ENCODE measurements around the gene AKT2.

AKT2 gene

GRCh38 chr19:40216013-40216776 is 69.0 kb downstream of the AKT2 start:
- no peak for DNase-seq

GRCh38 chr19:40214936-40215335 is 70.2 kb downstream of the AKT2 start:
- DNase-seq: no peak

GRCh38 chr19:40213882-40214570 is 71.1 kb downstream of the AKT2 start:
- no peak for DNase-seq

- DNase-seq: no peak
These were observed 71.8 kb downstream of the AKT2 start for GRCh38 chr19:40213251-40213829.

- DNase-seq: no peak
These were observed 74.3 kb downstream of the AKT2 start for GRCh38 chr19:40210889-40211288.

DNA sequence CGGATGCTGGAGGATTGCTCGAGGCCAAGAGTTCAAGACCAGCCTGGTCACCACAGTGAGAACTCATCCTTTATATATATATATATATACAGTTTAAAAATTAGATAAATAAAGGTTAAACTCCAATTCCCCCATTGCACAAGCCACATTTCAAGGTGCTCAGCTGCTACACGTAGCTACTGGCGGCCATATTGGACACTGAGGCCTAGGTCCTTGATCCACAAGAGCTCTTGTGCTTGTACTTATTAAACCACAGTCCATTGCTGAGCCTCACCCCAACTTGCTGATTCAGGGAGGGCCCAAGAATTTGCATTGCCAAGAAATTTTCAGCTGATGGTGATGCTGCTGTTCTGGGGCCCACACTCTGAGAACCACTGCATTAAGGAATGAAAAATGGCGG is 76.5 kb downstream of the AKT2 start:
- DNase-seq: no peak

GRCh38 chr19:40205760-40206159 is 79.4 kb downstream of the AKT2 start:
- DNase-seq: no peak

DNA sequence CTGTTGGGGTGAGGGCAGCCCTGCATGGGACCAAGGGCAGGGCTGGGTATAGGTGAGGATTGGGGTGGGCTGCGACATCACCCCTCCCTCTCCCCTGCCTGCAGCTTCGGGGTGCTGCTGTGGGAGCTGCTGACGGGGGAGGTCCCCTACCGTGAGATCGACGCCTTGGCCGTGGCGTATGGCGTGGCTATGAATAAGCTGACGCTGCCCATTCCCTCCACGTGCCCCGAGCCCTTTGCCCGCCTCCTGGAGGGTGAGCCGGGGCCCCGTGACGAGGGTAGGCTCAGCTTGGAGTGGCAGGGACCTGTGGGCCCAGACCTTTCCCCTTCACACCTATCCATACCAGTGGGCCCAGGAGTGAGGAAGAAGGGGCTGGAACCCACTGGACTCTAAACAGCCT is 80.8 kb downstream of the AKT2 start:
- no peak for DNase-seq

GRCh38 chr19:40200341-40201099 is 84.6 kb downstream of the AKT2 start:
- no peak for DNase-seq

DNA sequence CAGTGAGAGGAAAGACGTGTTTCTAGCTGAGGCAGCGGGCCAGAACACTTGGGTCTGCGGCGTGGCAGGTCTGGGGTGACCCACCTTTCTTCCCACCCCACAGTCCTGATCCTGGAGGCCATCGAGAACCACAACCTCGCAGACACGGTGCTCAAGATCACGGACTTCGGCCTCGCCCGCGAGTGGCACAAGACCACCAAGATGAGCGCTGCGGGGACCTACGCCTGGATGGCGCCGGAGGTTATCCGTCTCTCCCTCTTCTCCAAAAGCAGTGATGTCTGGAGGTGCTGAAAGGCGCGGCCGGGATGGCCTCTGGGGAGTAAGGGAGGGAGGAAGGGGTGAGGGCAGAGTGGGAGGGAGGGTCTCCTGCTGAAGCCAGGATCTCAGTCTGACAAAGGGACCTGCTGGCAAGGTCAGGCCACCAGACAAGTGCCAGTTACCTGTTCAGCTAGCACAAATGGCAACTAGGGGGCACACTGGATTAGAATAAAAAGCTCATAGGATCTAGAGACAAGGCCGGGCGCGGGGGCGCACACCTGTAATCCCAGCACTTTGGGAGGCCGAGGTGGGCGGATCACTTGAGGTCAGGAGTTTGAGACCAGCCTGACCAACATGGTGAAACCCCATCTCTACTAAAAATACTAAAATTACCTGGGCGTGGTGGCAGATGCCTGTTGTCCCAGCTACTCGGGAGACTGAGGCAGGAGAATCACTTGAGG is 86.7 kb downstream of the AKT2 start:
- no peak for DNase-seq

DNA sequence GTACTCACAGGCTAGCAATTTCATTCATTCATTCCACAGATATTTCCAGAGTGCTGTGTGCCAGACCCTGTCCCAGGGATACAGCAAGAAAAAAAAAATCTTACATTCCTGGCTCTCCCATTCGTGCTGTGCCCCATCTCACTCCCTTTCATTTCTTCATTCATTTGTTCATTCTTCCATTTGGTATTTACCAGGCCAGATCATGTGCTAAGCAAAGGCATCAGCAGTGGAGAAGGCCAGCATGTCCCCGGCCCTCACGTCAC is 91.6 kb downstream of the AKT2 start:
- no peak for DNase-seq

DNA sequence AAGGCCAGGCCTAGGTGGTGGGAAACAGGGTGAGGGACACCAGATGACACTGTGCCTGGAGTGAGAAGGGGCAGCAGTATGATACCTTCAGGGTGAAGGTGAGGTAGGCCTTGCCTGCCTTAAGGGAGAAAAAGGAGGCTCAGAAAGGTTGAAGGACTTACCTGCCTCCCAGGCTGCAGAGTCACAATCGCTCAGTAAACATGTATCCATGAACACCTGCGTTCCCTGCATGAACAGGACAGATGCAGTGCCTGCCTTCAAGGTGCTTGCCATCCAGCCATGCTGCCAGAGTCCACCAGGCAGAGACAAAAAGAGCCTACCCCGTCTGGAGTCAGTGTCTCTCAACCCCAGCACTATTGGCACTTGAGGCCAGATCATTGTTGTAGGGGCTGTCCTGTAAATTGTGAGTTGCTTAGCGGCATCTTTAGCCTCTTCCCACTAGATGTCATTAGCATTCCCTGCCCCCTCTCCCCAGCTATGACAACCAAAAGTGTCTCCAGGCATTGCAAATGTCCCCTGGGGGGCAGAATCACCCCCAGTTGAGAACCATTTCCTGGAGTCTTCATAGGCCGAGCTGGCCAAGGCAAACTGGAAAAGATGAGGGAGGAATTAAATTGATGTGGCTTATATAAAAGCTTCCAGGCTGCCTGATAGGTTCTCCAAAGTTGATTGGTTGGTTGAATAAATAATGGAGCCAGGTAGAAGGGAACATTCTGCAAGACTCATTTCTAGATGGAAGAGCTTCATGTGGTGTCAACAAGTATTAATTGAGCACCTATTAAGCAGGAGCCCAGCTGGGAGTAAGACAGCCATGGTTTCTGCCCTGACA is 92.2 kb downstream of the AKT2 start:
- no peak for DNase-seq

DNA sequence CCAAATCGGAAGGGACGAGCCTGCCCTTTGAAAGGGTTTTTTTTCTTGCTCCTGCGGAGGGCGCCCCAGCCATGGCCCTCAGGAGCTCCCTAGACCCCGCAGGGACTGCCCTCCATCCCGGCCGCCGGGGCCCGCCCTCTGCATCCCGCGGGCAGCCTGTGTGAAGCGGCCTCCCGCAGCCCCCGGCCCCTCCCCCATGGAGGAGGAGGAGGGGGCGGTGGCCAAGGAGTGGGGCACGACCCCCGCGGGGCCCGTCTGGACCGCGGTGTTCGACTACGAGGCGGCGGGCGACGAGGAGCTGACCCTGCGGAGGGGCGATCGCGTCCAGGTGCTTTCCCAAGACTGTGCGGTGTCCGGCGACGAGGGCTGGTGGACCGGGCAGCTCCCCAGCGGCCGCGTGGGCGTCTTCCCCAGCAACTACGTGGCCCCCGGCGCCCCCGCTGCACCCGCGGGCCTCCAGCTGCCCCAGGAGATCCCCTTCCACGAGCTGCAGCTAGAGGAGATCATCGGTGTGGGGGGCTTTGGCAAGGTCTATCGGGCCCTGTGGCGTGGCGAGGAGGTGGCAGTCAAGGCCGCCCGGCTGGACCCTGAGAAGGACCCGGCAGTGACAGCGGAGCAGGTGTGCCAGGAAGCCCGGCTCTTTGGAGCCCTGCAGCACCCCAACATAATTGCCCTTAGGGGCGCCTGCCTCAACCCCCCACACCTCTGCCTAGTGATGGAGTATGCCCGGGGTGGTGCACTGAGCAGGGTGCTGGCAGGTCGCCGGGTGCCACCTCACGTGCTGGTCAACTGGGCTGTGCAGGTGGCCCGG is 93.1 kb downstream of the AKT2 start:
- no peak for DNase-seq

GRCh38 chr19:40190891-40191835 is 94.0 kb downstream of the AKT2 start, which contains the start of gene MAP3K10:
TSS of gene MAP3K10 (plus strand) at chr19:40191426. CDS start at chr19:40192032, 606 bp downstream.
- DNase-seq: no peak

GRCh38 chr19:40184273-40184672 is 100.9 kb downstream of the AKT2 start:
- no peak for DNase-seq
